Measurements from ENCODE around the gene LASP1.

- TF ChIP-seq CTCF (conservative IDR thresholded peaks at IDR 0.05; ENCODE audit: low read depth in 2 of 2) = no peak
- no peak for TF ChIP-seq REST (IDR thresholded peaks at IDR 0.05; ENCODE audit: unreplicated experiment)
- TF ChIP-seq EZH2phosphoT487 (IDR thresholded peaks at IDR 0.05; ENCODE audit: unreplicated experiment) = no peak
- peak; percentile 99 for TF ChIP-seq POLR2AphosphoS5 (IDR thresholded peaks at IDR 0.05; ENCODE audit: low read depth)
- TF ChIP-seq ZNF114 (CRISPR knock-in tag; IDR thresholded peaks at IDR 0.05) = no peak
- no peak for TF ChIP-seq EZH2 (IDR thresholded peaks at IDR 0.05; ENCODE audit: low read depth, unreplicated experiment)
Measured at GRCh38 chr17:38853292-38854219, 16.3 kb upstream of the LASP1 start, which contains the start of gene RPL23.

Data from GM23338 (cell line).